Hepatic stellate cell (primary cell): Measurements from ENCODE around the gene HCN3.
"Not testable (repeated sequence)": the region's sequence is repeated elsewhere in the genome, so short reads cannot be mapped to it uniquely, and the experiment has no call there.

Experiments used
- DNase-seq: peaks from one replicate; pipeline ENCODE4 v3.0.0; 2011; ENCODE audit warnings: low spot score

The HCN3 gene

DNA sequence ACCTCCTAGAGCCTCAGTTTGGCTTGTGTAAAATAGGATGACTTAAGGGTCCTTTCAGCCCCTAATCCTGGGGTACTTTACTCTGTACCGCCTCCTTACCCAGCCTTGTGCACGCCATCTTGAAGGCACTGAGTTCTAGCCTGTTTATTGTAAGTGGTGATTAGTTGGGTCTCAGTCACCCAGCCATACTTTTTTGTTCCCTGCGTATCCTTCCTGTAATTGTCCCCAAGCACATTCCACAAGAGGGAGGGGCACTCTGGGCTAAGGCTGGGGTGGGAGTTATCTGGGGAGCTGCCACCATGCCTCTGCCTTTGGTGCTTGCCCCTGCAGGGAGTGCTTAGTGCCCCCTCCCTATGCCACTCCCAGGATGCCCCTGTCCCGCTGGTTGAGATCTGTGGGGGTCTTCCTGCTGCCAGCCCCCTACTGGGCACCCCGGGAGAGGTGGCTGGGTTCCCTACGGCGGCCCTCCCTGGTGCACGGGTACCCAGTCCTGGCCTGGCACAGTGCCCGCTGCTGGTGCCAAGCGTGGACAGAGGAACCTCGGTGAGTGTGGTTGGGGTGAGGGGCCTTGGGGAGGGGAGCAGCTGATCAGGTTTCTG is 32.3 kb downstream of the HCN3 start:
- DNase-seq: no peak

DNA sequence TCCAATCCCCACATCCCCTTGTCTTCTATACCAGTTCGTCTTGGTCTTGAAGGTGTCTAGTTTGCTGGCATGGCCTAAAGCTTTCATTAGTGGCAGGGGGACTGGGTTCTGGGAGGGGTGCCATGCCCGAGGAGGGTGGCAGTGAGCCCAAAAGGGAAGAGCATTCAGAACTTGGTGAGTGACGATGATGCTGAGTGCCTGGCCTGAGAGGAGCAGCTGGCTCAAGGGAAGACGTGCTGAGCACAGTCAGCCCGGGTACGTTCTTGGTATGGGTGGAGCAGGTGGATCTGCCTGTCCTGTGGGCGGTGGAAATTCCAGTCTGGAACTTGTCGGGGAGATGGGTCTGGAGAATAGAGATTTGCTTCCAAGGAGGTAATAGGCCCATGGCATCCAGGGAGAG is 36.0 kb downstream of the HCN3 start:
- no peak for DNase-seq

DNA sequence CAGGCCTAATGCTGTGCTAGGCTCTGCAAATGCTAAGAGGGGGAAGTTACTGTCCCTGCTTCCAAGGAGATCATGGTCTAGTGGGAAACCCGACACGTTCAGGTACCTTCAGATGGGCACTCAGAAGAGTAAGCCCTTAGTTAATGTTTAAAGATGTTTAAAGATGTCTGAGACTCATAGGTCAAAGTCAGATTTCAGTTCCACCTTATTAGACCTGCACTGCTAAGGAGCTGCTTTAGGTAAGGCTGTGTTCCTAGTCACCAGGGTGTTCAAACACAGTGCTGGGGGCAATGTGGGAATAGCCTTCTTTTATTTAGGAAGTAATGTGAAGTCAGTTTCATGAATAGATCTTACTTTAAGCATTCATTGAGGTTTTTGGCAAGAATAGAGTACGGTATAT is 39.7 kb downstream of the HCN3 start:
- DNase-seq: no peak

DNA sequence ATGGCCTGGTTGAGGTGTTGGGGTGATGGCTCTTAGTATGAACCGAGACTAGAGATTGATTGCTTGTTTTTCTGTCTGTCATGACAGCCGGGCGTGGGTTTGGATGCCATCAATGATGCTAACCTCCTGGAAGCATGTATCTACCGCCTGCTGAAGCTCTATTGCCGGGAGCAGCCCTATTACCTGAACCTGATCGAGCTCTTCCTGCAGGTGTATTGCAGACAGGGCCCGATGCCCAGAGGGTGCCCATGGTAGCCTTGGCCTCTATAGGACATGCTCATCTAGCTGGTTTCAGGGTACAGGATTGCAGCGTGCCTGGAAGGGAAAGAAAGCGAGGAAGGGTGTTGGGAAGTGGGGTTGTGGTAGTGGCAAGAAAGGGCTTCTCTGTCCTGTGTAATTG is 40.8 kb downstream of the HCN3 start:
- DNase-seq: no peak

DNA sequence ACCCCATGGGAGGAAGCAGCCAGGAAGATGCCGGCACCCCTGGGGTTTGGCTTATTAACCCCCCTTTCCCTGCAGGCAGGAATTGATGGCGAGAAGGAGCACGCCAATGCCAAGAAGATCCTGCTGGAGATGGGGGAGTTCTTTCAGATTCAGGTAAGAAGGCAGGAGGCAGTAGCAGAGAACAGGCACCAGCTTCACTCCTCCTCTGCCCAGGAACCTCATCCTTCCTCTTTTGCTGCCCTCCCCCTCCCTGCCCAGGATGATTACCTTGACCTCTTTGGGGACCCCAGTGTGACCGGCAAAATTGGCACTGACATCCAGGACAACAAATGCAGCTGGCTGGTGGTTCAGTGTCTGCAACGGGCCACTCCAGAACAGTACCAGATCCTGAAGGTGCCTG is 42.3 kb downstream of the HCN3 start:
- no peak for DNase-seq

DNA sequence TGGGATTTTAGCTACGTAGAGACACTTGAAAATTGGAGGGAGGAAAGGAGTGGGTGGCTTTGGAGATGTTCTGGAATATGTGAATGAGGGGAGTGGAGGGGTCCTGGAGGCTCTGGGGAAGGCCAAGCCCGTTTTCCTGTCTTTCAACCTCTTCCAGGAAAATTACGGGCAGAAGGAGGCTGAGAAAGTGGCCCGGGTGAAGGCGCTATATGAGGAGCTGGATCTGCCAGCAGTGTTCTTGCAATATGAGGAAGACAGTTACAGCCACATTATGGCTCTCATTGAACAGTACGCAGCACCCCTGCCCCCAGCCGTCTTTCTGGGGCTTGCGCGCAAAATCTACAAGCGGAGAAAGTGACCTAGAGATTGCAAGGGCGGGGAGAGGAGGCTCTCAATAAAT is 43.0 kb downstream of the HCN3 start:
- DNase-seq: no peak

DNA sequence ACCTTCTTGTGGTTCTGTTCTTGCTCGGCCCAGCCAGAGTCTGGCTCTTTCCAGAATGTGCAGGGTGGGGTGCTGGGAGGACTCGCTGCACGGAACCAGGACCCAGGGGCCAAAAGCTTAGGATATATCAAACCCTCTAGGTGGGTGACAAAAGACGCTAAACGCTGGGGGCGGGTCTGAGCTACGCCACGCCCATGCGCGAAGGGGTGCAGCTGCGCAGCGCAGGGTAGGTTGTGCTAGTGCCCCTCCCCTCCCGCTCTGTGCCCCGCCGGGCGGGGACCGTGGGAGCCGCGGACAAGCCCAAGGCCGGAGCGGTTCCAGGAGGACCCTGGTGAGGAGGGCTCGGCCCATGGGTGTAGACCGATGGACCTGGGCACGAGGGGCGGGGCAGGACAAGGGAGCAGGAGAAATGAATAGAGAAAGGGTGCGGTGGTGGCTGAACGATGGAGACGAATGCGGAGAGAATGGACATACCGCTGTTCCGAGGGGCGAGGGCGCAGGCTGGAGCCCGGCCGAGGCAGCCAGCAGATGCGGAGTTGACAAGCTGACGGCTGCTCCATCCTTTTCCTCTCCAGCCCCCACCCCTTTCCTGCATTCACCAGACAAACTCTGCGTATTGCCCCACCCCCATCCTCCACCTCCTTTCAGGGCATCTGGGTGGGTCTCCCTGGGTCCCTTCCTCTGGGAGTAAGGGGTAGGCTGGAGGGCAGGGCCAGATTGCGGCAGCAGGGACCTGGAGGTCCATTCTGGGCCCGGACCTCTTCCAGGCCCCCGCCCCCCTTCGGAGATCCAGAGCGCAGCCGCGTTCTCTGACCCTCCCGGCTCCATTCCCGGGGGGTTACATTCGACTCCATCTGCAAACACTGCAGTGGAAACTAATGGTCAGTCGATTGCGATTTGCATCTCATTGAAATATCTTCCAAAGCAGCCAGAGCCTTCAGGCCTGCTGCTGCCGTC is 43.7 kb downstream of the HCN3 start, which contains the start of gene RUSC1:
RUSC1 (plus strand) TSS at position 234 of the 957 bp plus-strand sequence. CDS start 880 bp downstream, outside the sequence.
- DNase-seq: peak; percentile 80

DNA sequence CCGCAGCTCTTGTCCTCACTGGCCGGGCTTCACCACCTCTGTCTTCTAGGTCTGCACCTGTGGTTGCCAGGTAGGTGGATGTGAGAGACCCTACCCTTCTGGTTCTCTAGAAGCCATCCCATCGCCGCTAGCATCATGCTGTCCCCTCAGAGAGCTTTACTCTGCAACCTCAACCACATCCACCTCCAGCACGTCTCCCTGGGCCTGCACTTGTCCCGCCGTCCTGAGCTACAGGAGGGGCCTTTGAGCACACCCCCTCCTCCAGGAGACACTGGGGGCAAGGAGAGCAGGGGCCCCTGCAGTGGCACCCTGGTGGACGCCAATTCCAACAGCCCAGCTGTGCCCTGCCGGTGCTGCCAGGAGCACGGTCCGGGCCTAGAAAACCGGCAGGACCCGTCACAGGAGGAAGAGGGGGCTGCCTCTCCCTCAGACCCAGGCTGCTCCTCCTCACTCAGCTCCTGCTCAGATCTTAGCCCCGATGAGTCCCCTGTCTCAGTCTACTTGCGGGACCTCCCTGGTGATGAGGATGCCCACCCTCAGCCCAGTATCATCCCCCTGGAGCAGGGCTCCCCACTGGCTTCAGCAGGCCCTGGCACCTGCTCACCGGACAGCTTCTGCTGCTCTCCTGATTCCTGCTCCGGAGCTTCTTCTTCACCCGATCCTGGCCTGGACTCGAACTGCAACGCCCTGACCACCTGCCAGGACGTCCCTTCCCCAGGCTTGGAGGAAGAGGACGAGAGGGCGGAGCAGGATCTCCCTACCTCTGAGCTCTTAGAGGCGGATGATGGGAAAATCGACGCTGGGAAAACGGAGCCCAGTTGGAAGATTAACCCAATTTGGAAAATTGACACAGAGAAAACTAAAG is 44.6 kb downstream of the HCN3 start:
- DNase-seq: no peak

DNA sequence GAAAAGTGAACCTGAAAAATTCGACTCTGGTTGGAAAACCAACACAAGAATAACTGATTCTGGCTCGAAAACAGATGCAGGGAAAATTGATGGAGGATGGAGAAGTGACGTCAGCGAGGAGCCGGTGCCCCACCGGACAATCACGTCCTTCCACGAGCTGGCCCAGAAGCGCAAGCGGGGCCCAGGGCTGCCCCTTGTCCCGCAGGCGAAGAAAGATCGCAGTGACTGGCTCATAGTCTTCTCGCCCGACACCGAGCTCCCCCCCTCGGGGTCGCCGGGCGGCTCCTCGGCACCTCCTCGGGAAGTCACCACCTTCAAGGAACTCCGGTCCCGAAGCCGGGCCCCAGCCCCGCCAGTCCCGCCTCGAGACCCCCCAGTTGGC is 45.3 kb downstream of the HCN3 start:
- DNase-seq: peak; percentile 71

DNA sequence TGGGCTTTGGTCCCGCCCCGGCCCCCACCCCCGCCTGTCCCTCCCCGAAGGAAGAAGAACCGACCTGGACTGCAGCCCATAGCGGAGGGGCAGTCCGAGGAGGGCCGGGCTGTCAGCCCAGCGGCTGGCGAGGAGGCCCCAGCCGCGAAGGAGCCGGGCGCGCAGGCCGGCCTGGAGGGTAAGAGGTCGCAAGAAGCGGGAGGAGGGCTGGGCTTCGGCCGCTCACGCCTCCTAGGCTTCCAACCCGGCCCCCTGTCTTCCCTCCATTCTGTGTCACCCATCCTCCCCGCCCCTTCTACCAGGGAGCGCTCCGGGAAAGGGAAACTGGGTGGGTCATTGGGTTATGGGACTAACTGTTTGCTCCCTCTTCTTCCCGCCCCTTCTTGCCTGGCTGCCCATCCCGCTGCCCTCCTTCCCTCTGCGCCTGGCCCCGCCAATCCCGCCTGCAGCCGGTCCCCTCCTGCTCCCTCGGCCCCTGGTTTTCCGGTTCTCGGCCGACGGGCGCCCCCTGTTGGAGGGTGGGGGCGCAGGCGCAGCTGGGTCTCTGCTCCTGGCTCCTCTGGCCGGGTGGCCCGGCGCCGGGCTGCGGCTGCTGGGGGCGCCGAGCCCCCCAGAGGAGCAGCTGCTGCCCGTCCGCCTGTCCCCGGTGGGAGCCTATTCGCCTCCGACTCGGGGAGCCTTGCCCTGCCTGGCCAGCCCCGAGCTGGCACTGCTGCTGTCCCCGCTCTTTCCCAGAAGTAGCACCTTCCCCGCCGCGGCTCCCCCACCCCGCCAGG is 45.9 kb downstream of the HCN3 start:
- DNase-seq: peak; percentile 96

DNA sequence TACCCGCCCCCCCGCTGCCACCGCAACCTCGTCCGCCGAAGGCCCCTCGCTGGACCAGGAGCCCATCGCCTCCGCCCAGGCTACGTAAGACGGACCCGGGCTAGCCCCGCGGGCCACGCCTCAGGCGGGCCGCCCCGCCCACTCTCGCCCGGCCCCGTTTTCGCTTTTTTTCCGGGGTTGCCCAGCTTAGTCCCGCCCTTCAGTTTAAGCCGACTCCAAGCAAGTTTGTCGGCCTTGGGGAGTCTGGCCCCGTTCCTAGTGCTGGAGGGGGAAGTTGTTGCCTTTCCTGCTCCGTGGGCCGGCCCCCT is 46.4 kb downstream of the HCN3 start:
- DNase-seq: peak; percentile 90

DNA sequence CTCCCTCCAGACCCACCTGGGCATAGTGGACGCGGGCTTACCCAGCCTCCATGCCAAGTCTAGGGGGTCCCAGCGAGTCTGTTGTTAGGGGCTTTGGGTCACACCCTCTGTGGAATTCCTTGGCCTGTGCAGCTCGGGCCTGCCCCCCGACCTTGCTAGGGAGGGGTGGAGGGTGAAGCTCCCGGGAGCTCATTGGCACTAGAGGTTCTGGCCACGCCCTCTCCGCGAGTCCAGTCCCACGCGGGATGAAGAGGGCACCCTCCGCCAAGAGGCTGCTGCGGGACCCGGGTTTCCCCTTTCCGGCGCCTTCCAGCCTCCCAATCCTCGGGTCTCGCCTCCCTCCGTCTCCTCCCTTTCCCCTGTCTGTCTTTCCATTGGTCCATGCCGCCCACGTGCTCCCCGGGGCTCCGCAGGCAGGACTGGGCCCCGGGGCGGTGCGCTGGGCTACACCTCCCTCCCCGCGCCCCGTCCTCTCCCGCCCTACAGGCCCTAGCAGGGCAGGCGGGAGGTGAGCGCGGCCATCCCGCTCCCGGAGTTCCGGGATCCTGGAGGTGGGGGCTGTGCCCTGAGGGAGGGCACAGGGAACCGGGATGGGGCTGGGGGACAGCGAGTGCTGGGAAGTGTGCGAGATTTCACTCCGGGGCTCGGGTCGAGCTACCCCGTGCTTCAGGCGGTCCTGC is 46.9 kb downstream of the HCN3 start:
- DNase-seq: peak; percentile 99

DNA sequence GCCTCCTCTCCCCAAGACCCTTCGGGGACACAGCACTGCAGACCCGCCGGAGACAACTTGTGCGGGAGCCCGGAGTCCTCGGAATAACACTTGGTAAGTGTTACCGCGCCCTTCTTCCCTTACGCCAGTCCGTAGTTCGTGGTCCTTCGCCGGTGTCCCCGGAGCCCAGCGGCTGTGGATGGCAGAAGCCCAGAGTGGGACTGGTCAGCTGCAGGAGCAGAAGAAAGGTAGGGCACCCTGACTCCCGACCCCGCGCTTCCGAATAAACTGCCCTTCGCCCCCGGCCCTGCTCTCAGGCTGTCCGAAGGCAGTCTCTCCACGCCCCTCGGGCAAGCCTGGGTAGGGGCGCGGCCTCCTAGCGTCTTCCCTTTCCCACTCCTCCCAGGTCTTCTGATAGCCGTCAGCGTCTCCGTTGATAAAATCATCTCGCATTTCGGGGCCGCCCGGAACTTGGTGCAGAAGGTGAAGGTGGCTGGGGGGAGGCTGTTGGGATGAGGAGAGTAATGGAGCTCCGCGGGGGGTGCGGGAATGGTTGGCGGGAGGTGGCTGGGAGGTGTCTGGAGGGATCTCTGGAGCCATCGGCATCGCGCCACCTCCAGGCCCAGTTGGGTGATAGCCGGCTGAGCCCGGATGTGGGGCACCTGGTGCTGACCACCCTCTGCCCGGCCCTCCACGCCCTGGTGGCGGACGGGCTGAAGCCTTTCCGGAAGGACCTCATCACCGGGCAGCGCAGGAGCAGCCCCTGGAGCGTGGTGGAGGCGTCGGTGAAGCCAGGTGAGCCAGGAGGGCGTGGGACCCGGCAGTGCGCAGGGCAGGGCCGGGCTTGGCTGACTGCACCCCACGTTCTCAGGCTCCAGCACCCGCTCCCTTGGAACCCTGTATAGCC is 47.7 kb downstream of the HCN3 start:
- peak; percentile 73 for DNase-seq

DNA sequence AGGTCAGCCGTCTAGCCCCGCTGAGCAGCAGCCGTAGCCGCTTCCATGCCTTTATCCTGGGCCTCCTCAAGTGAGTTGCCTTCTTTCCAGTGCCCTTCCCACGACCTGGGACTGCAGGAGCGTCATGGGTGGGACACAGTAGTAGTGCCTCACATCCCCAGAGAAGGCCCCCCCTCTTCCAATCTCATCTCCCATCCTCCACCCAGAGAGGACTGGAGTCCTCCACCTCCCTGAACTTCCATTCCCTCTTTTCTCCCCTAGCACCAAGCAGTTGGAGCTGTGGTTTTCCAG is 48.3 kb downstream of the HCN3 start:
- no peak for DNase-seq

DNA sequence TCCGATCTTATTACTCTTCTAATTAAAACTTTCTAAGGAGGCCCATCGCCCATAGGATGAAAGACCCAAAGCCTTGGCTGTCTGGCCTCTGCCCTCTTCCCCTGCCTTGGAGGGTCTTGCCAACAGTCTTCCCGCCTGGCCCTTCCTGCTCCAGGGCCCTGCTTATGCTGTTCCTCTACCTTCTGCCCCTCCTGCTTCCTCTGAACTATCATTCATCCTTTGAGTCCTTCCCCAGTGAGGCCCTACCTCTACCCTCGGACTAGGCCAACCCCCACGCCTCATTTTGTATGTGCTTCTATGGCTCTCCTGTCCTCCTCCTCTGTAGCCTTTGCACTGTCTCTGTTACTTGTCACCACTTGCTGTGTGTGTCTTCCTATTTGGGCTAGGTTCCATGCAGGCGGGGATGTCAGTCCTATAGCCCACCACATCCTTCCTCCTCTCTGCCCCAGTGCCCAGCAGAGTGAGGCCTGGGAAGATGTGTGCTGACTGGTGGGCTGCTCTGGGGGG is 48.8 kb downstream of the HCN3 start:
- no peak for DNase-seq

DNA sequence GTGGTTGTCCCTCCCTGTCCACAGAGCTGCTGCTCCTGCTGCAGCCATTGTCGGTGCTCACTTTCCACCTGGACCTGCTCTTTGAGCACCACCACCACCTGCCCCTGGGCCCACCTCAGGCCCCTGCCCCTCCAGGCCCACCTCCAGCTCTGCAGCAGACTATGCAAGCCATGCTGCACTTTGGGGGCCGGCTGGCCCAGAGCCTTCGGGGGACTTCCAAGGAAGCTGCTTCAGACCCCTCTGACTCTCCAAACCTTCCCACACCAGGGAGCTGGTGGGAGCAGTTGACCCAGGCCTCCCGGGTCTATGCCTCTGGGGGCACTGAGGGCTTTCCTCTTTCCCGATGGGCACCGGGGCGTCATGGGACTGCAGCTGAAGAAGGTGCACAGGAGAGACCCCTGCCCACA is 49.4 kb downstream of the HCN3 start:
- DNase-seq: no peak

DNA sequence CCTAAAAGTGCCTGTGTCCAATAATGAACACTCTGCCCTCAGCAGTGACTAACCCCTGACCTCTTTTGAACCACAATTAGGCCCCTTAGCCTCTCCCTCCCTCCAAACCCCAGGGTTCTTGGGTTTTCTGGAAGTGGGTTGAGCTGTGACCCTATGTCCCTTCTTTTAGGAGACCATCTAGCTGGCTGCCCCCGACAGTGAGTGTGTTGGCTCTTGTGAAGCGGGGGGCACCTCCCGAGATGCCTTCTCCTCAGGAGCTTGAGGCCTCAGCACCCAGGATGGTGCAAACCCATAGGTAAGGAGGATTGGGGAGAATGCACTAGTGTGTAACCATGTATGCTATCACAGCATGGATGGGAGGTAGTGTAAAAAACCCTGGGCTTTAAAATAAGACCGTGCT is 50.7 kb downstream of the HCN3 start:
- DNase-seq: no peak

DNA sequence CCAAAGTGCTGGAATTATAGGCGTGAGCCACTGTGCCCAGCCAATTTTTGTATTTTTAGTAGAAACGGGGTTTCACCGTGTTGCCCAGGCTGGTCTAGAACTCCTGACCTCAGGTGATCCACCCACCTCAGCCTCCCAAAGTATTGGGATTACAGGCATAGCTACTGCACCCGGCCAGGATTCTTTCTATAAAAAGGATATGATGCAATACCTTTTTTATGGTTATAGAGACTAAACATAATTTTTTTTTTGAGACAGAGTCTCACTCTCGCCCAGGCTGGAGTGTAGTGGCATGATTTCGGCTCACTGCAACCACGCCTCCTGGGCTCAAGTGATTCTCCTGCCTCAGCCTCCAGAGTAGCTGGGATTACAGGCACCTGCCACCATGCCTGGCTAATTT is 51.6 kb downstream of the HCN3 start:
- not testable (repeated sequence) for DNase-seq

DNA sequence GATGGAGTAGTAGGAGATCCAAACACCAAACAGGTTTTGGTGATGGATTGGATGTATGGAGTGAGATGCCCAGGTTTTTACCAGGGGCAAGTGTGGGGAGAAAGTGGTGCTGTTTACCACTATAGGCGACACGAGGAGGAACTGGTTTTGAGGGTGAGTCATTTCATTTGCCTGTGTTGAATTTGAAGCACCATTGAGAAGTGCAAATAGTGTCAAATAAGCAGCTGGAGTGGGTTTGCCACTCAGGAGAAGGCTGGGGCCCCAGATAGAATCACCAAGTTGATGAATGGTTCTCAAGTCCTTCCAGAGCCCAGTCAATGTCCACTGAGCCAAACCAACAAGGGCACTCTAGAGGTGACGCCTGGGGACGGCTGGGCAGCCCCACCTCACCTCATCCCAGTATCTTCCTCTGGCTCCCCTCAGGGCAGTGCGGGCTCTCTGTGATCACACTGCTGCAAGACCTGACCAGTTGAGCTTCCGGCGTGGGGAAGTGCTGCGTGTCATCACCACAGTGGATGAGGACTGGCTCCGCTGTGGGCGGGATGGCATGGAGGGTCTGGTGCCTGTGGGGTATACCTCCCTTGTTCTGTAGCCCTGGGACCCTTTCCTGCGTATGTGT is 52.8 kb downstream of the HCN3 start:
- DNase-seq: no peak

DNA sequence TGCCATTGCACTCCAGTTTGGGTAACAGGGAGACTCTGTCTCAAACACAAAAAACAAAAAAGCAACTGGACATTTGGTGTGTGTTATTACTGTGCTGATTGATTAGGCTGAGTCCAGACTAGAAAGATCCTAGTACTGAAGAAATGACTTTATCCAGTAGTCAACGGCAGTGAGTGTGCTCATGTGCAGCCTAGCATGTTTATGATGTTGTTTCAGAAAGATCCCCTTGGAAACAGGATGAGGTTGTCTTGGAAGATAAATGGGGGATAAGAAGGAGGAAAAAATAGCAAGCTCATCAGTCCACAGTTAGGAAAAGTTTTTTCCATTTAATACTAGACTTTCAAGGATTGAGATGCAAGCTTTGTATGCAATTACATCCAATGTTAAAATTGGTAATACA is 57.7 kb downstream of the HCN3 start:
- DNase-seq: no peak
